HepG2 (cell line): ENCODE measurements around the gene PLPP3. TPM values are rescaled to one million over a fixed set of nuclear protein-coding genes. Genes with fewer than 3 reads are reported as not detected.

ENCODE experiments used
- CHCHD3 ChIP-seq: sonication (generic); formaldehyde crosslinking; IDR thresholded peaks from 2 replicates; pipeline ENCODE4 v1.8.0; 2022; ENCODE audit warnings: mild to moderate bottlenecking, missing genetic modification reagents, moderate library complexity
- FOXA1 ChIP-seq, 2 experiments: fragments of 450-650 bp in 1 of 2; sonication (generic) in 1 of 2; formaldehyde crosslinking in 1 of 2; IDR thresholded peaks; 2 replicates each; pipeline versions ENCODE4 v1.4.0 to v1.6.1; 2016 to 2020; ENCODE audit warnings: missing genetic modification reagents in 1 of 2
- ISX ChIP-seq: sonication (generic); formaldehyde crosslinking; conservative IDR thresholded peaks from 2 replicates; pipeline ENCODE4 v1.5.0; 2020; ENCODE audit warnings: missing genetic modification reagents
- RFX1 ChIP-seq: fragments of 450-650 bp; IDR thresholded peaks from 2 replicates; pipeline ENCODE4 v1.6.1; 2017
- RORA ChIP-seq: sonication (generic); formaldehyde crosslinking; IDR thresholded peaks from 2 replicates; pipeline ENCODE4 v1.5.0; 2020; ENCODE audit warnings: mild to moderate bottlenecking, missing genetic modification reagents, moderate library complexity
- SNAPC2 ChIP-seq: sonication (generic); formaldehyde crosslinking; IDR thresholded peaks from 2 replicates; pipeline ENCODE4 v1.8.1; 2022; ENCODE audit warnings: mild to moderate bottlenecking, missing genetic modification reagents
- TSC22D2 ChIP-seq: sonication (generic); formaldehyde crosslinking; IDR thresholded peaks from 2 replicates; pipeline ENCODE4 v1.5.1; 2020; ENCODE audit warnings: missing genetic modification reagents, mild to moderate bottlenecking, borderline replicate concordance
- ZMYM3 ChIP-seq: sonication (generic); formaldehyde crosslinking; IDR thresholded peaks from 2 replicates; pipeline ENCODE4 v1.5.1; 2020; ENCODE audit warnings: mild to moderate bottlenecking, missing genetic modification reagents
- ZNF232 ChIP-seq: sonication (generic); formaldehyde crosslinking; IDR thresholded peaks from 2 replicates; pipeline ENCODE4 v1.4.0; 2020; ENCODE audit warnings: missing genetic modification reagents, borderline replicate concordance
- ZNF317 ChIP-seq: sonication (generic); formaldehyde crosslinking; IDR thresholded peaks from 2 replicates; pipeline ENCODE4 v1.5.0; 2020; ENCODE audit warnings: mild to moderate bottlenecking, missing genetic modification reagents
- ZNF34 ChIP-seq: sonication (generic); formaldehyde crosslinking; IDR thresholded peaks from 2 replicates; pipeline ENCODE4 v1.4.0; 2020; ENCODE audit warnings: mild to moderate bottlenecking, missing genetic modification reagents, borderline replicate concordance
- ZNF432 ChIP-seq: sonication (generic); formaldehyde crosslinking; IDR thresholded peaks from 2 replicates; pipeline ENCODE4 v1.5.0; 2020; ENCODE audit warnings: missing genetic modification reagents, mild to moderate bottlenecking, borderline replicate concordance
- ZNF589 ChIP-seq: sonication (generic); formaldehyde crosslinking; conservative IDR thresholded peaks from 2 replicates; pipeline ENCODE4 v1.8.0; 2022; ENCODE audit warnings: mild to moderate bottlenecking, moderate library complexity, missing genetic modification reagents
- polyA plus RNA-seq, 8 experiments: library from polyadenylated mRNA; depleted of rRNA in 3 of 8; stranded (reverse) in 7 of 8; unstranded in 1 of 8; fragments of >200 nt; fragmentation: Illumina TruSeq in 4 of 8; extraction: Trizol in 4 of 8; gene quantifications; 2 replicates each; pipeline versions ENCODE4 v1.2.1 to v1.2.3, GENCODE V29; 2011 to 2016; ENCODE audit warnings: low read depth in 4 of 8, missing spikeins in 1 of 8, mixed read lengths in 1 of 8; ENCODE audit not compliant: insufficient read depth in 1 of 8
- total RNA-seq, 5 experiments: library from RNA; depleted of rRNA; stranded (reverse); fragments of >200 nt; fragmentation: Illumina TruSeq; extraction: Trizol; gene quantifications; 2 replicates each; pipeline ENCODE4 v1.2.3, GENCODE V29; 2016; ENCODE audit warnings: low read depth in 1 of 5
- TF ChIP-seq, protein P1 (sequence below): fragments of 450-650 bp; IDR thresholded peaks from 2 replicates; pipeline ENCODE4 v1.6.1; 2017; ENCODE audit warnings: mild to moderate bottlenecking
- TF ChIP-seq, protein P2 (sequence below): sonication (generic); formaldehyde crosslinking; IDR thresholded peaks from 2 replicates; pipeline ENCODE4 v1.4.0; 2020; ENCODE audit warnings: mild to moderate bottlenecking, missing genetic modification reagents
- TF ChIP-seq, protein P3 (sequence below): sonication (generic); formaldehyde crosslinking; IDR thresholded peaks from 2 replicates; pipeline ENCODE4 v1.5.0; 2020; ENCODE audit warnings: mild to moderate bottlenecking, missing genetic modification reagents, borderline replicate concordance

The PLPP3 gene
- total and polyA plus RNA-seq, 2 of the 13 experiments (the other 11 are each of a cell fraction or from before 2014, with no cell fraction given) = 49.7 to 65.8 TPM

DNA sequence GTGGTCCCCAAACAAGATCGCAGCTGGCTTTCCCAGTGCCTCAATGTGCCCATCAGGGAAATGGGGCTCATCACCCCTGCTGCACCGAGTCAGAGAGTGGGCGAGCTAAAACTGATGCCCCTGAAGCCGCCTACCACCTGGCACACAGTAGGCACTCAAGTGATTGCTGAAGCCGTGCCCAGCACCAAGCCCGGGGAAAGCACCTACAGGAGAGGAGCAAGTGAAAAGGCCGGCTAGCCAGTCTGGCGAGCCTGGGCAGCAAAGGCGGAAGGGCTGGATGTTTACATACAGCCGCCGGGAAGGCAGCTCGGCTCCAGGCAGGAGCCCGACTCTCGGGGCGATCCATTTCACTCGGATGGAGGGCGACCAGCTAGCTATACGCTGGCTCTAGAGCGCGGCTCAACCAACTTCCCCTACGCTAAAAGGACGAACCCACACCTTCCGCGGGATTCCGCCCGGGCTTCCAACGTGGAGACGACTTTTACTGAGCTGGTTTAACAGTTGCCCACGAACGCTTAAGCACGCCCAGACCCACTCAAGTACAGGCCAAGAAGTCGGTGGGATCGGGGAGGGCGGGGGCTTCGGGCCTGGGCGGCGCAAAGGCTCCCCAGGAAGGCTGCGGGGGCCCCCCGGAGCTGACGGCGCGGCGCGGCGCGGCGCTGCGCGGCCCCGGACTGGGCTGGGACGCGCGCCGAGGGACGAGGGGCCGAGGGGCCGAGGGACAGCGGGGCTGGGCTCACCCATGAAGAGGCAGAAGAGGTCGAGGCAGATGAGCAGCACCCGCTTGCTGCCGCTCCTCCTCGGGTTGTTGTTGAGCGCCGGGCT lies 1.0 kb downstream of the PLPP3 start (continued):
- TF ChIP-seq, protein P1, sequence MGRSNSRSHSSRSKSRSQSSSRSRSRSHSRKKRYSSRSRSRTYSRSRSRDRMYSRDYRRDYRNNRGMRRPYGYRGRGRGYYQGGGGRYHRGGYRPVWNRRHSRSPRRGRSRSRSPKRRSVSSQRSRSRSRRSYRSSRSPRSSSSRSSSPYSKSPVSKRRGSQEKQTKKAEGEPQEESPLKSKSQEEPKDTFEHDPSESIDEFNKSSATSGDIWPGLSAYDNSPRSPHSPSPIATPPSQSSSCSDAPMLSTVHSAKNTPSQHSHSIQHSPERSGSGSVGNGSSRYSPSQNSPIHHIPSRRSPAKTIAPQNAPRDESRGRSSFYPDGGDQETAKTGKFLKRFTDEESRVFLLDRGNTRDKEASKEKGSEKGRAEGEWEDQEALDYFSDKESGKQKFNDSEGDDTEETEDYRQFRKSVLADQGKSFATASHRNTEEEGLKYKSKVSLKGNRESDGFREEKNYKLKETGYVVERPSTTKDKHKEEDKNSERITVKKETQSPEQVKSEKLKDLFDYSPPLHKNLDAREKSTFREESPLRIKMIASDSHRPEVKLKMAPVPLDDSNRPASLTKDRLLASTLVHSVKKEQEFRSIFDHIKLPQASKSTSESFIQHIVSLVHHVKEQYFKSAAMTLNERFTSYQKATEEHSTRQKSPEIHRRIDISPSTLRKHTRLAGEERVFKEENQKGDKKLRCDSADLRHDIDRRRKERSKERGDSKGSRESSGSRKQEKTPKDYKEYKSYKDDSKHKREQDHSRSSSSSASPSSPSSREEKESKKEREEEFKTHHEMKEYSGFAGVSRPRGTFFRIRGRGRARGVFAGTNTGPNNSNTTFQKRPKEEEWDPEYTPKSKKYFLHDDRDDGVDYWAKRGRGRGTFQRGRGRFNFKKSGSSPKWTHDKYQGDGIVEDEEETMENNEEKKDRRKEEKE = no peak
- TF ChIP-seq ZNF232 (CRISPR knock-in tag) (0 out of 2 replicates have a peak, but pooled peaks have one; percentile 50), SNAPC2 (CRISPR knock-in tag) (no peak), FOXA1 (IDR thresholded peaks at IDR 0.05) (no peak), FOXA1 (CRISPR knock-in tag; IDR thresholded peaks at IDR 0.05) (peak; percentile 77), ZNF317 (CRISPR knock-in tag) (no peak), ZNF432 (CRISPR knock-in tag) (no peak), ISX (CRISPR knock-in tag) (no peak), CHCHD3 (CRISPR knock-in tag) (no peak), ZNF34 (CRISPR knock-in tag) (no peak), ZNF589 (CRISPR knock-in tag) (no peak), TSC22D2 (CRISPR knock-in tag) (no peak), RORA (CRISPR knock-in tag) (no peak), ZMYM3 (CRISPR knock-in tag) (peak; percentile 99), RFX1 (no peak)
- TF ChIP-seq, protein P2, sequence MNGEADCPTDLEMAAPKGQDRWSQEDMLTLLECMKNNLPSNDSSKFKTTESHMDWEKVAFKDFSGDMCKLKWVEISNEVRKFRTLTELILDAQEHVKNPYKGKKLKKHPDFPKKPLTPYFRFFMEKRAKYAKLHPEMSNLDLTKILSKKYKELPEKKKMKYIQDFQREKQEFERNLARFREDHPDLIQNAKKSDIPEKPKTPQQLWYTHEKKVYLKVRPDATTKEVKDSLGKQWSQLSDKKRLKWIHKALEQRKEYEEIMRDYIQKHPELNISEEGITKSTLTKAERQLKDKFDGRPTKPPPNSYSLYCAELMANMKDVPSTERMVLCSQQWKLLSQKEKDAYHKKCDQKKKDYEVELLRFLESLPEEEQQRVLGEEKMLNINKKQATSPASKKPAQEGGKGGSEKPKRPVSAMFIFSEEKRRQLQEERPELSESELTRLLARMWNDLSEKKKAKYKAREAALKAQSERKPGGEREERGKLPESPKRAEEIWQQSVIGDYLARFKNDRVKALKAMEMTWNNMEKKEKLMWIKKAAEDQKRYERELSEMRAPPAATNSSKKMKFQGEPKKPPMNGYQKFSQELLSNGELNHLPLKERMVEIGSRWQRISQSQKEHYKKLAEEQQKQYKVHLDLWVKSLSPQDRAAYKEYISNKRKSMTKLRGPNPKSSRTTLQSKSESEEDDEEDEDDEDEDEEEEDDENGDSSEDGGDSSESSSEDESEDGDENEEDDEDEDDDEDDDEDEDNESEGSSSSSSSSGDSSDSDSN (CRISPR knock-in tag) = peak; percentile 77
- TF ChIP-seq, protein P3, sequence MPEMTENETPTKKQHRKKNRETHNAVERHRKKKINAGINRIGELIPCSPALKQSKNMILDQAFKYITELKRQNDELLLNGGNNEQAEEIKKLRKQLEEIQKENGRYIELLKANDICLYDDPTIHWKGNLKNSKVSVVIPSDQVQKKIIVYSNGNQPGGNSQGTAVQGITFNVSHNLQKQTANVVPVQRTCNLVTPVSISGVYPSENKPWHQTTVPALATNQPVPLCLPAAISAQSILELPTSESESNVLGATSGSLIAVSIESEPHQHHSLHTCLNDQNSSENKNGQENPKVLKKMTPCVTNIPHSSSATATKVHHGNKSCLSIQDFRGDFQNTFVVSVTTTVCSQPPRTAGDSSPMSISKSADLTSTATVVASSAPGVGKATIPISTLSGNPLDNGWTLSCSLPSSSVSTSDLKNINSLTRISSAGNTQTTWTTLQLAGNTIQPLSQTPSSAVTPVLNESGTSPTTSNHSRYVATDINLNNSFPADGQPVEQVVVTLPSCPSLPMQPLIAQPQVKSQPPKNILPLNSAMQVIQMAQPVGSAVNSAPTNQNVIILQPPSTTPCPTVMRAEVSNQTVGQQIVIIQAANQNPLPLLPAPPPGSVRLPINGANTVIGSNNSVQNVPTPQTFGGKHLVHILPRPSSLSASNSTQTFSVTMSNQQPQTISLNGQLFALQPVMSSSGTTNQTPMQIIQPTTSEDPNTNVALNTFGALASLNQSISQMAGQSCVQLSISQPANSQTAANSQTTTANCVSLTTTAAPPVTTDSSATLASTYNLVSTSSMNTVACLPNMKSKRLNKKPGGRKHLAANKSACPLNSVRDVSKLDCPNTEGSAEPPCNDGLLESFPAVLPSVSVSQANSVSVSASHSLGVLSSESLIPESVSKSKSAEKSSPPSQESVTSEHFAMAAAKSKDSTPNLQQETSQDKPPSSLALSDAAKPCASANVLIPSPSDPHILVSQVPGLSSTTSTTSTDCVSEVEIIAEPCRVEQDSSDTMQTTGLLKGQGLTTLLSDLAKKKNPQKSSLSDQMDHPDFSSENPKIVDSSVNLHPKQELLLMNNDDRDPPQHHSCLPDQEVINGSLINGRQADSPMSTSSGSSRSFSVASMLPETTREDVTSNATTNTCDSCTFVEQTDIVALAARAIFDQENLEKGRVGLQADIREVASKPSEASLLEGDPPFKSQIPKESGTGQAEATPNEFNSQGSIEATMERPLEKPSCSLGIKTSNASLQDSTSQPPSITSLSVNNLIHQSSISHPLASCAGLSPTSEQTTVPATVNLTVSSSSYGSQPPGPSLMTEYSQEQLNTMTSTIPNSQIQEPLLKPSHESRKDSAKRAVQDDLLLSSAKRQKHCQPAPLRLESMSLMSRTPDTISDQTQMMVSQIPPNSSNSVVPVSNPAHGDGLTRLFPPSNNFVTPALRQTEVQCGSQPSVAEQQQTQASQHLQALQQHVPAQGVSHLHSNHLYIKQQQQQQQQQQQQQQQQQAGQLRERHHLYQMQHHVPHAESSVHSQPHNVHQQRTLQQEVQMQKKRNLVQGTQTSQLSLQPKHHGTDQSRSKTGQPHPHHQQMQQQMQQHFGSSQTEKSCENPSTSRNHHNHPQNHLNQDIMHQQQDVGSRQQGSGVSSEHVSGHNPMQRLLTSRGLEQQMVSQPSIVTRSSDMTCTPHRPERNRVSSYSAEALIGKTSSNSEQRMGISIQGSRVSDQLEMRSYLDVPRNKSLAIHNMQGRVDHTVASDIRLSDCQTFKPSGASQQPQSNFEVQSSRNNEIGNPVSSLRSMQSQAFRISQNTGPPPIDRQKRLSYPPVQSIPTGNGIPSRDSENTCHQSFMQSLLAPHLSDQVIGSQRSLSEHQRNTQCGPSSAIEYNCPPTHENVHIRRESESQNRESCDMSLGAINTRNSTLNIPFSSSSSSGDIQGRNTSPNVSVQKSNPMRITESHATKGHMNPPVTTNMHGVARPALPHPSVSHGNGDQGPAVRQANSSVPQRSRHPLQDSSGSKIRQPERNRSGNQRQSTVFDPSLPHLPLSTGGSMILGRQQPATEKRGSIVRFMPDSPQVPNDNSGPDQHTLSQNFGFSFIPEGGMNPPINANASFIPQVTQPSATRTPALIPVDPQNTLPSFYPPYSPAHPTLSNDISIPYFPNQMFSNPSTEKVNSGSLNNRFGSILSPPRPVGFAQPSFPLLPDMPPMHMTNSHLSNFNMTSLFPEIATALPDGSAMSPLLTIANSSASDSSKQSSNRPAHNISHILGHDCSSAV (CRISPR knock-in tag) = no peak
